ELR (cell line): Measurements from ENCODE around the gene TTC27.
A peak's percentile ranks its signal among the peaks of the same experiment; 100 is the strongest.
"Not testable (repeated sequence)": the region's sequence is repeated elsewhere in the genome, so short reads cannot be mapped to it uniquely, and the experiment has no call there.

Source experiments
- DNase-seq: peaks from one replicate; pipeline ENCODE4 v3.0.0-alpha.2; 2015; ENCODE audit warnings: low read depth

The TTC27 gene

GRCh38 chr2:32852856-32853255 lies 225.0 kb downstream of the TTC27 start:
- no peak for DNase-seq

GRCh38 chr2:32856891-32857290 lies 229.0 kb downstream of the TTC27 start:
- DNase-seq: no peak

- no peak for DNase-seq
Measured at GRCh38 chr2:32858713-32859112, 230.9 kb downstream of the TTC27 start.

- DNase-seq: no peak
Measured at GRCh38 chr2:32860385-32860784, 232.5 kb downstream of the TTC27 start.

- DNase-seq: peak; percentile 17
Measured at GRCh38 chr2:32862269-32863055, 234.6 kb downstream of the TTC27 start.

- no peak for DNase-seq
Measured at GRCh38 chr2:32863326-32863725, 235.5 kb downstream of the TTC27 start.

GRCh38 chr2:32863803-32864202 lies 236.0 kb downstream of the TTC27 start:
- peak; percentile 31 for DNase-seq

- peak; percentile 66 for DNase-seq
Measured at GRCh38 chr2:32864334-32865111, 236.7 kb downstream of the TTC27 start.

GRCh38 chr2:32865399-32866068 lies 237.7 kb downstream of the TTC27 start:
- DNase-seq: peak; percentile 93

GRCh38 chr2:32866462-32866861 lies 238.6 kb downstream of the TTC27 start:
- not testable (repeated sequence) for DNase-seq
